ENCODE data around the gene SPEG.

GRCh38 chr2:219520079-219520478, 85.4 kb downstream of the SPEG start:
- TF ChIP-seq CTCF (IDR thresholded peaks at IDR 0.05) (no peak), POLR2A (IDR thresholded peaks at IDR 0.05) (no peak)

Measured in upper lobe of left lung (tissue), 4 donors.